Transverse colon (tissue), 4 donors: ENCODE measurements around the gene SLC29A3.

Experiments
- CTCF ChIP-seq, 5 experiments: fragments of 200-600 bp in 3 of 5; fragments of 450-650 bp in 2 of 5; sonication (generic) in 3 of 5; IDR thresholded peaks; 1 replicate in 2 of 5; 2 replicates in 3 of 5; pipeline ENCODE4 v1.5.1; 2016 to 2017; ENCODE audit warnings: antibody characterized with exemption in 5 of 5, inconsistent platforms in 3 of 5, mild to moderate bottlenecking in 2 of 5, moderate library complexity in 1 of 5
- POLR2AphosphoS5 ChIP-seq, 3 donors: sonication (generic); formaldehyde crosslinking; IDR thresholded peaks; one replicate each; pipeline ENCODE4 v1.6.1; 2016; ENCODE audit warnings: antibody characterized with exemption in 3 of 3

GRCh38 chr10:71297343-71297742 is 21.7 kb upstream of the SLC29A3 start:
- no peak for TF ChIP-seq CTCF (IDR thresholded peaks at IDR 0.05)
- no peak for TF ChIP-seq POLR2AphosphoS5 (IDR thresholded peaks at IDR 0.05)
